Trophoblast cell (in vitro differentiated cells and primary cell): ENCODE measurements around the gene ZNF574.

ENCODE experiments used
- DNase-seq, 2 donors: peaks; one replicate each; pipeline ENCODE4 v3.0.0-alpha.2; 2016
- H2AFZ ChIP-seq: 2 replicates; pipeline ENCODE4 v1.6.1; 2013; ENCODE audit warnings: low read length, moderate library complexity, mild to moderate bottlenecking; ENCODE audit not compliant: insufficient read depth, poor library complexity
- H2AK5ac ChIP-seq: 2 replicates; pipeline ENCODE4 v1.6.1; 2013; ENCODE audit warnings: mild to moderate bottlenecking, low read length
- H2BK120ac ChIP-seq: 2 replicates; pipeline ENCODE4 v1.6.1; 2013; ENCODE audit warnings: low read length, mild to moderate bottlenecking, moderate library complexity; ENCODE audit not compliant: insufficient read depth, poor library complexity
- H2BK12ac ChIP-seq: 2 replicates; pipeline ENCODE4 v1.6.1; 2013; ENCODE audit warnings: mild to moderate bottlenecking, low read length, moderate library complexity
- H2BK5ac ChIP-seq: 2 replicates; pipeline ENCODE4 v1.6.1; 2013; ENCODE audit warnings: low read length, low read depth, moderate library complexity, mild to moderate bottlenecking; ENCODE audit not compliant: poor library complexity
- H3K14ac ChIP-seq: 2 replicates; pipeline ENCODE4 v1.6.1; 2013; ENCODE audit warnings: mild to moderate bottlenecking, low read length
- H3K18ac ChIP-seq: 2 replicates; pipeline ENCODE4 v1.6.1; 2013; ENCODE audit warnings: mild to moderate bottlenecking, low read length
- H3K23ac ChIP-seq: 2 replicates; pipeline ENCODE4 v1.6.1; 2013; ENCODE audit warnings: low read length
- H3K27ac ChIP-seq: 2 replicates; pipeline ENCODE4 v1.5.1; 2013; ENCODE audit warnings: low read depth, mild to moderate bottlenecking, inconsistent platforms, low read length, moderate library complexity
- H3K27me3 ChIP-seq: 2 replicates; pipeline ENCODE4 v1.6.1; 2013; ENCODE audit warnings: inconsistent platforms, mild to moderate bottlenecking, low read length, moderate library complexity; ENCODE audit not compliant: insufficient read depth
- H3K36me3 ChIP-seq, 2 experiments: 1 replicate in 1 of 2; 2 replicates in 1 of 2; pipeline ENCODE4 v1.6.1; 2013; ENCODE audit warnings: low read length in 2 of 2, mild to moderate bottlenecking in 2 of 2, moderate library complexity in 1 of 2; ENCODE audit not compliant: insufficient read depth in 2 of 2, control insufficient read depth in 1 of 2
- H3K4ac ChIP-seq: 2 replicates; pipeline ENCODE4 v1.6.1; 2013; ENCODE audit warnings: low read depth, mild to moderate bottlenecking, low read length, moderate library complexity
- H3K4me1 ChIP-seq, 2 experiments: 1 replicate in 1 of 2; 2 replicates in 1 of 2; pipeline ENCODE4 v1.6.1; 2013; ENCODE audit warnings: low read length in 2 of 2, mild to moderate bottlenecking in 2 of 2, moderate library complexity in 1 of 2; ENCODE audit not compliant: insufficient read depth in 2 of 2, control insufficient read depth in 1 of 2
- H3K4me2 ChIP-seq: 2 replicates; pipeline ENCODE4 v1.6.1; 2013; ENCODE audit warnings: inconsistent platforms, mild to moderate bottlenecking, low read length, moderate library complexity
- H3K4me3 ChIP-seq: 2 replicates; pipeline ENCODE4 v1.5.1; 2013; ENCODE audit warnings: mild to moderate bottlenecking, low read depth, low read length, inconsistent platforms
- H3K79me1 ChIP-seq: one replicate; pipeline ENCODE4 v1.6.1; 2013; ENCODE audit warnings: low read length
- H3K79me2 ChIP-seq: 2 replicates; pipeline ENCODE4 v1.6.1; 2013; ENCODE audit warnings: low read length, mild to moderate bottlenecking; ENCODE audit not compliant: control insufficient read depth, insufficient read depth, poor library complexity
- H3K9ac ChIP-seq: 2 replicates; pipeline ENCODE4 v1.6.1; 2013; ENCODE audit warnings: mild to moderate bottlenecking, low read length
- H3K9me3 ChIP-seq: 2 replicates; pipeline ENCODE4 v1.6.1; 2013; ENCODE audit warnings: low read depth, mild to moderate bottlenecking, control low read depth, inconsistent platforms, low read length; ENCODE audit not compliant: insufficient read depth
- H4K12ac ChIP-seq: 2 replicates; pipeline ENCODE4 v1.6.1; 2013; ENCODE audit warnings: low read depth, mild to moderate bottlenecking, low read length, moderate library complexity
- H4K8ac ChIP-seq: 2 replicates; pipeline ENCODE4 v1.6.1; 2013; ENCODE audit warnings: low read depth, mild to moderate bottlenecking, low read length, moderate library complexity
- H4K91ac ChIP-seq: one replicate; pipeline ENCODE4 v1.6.1; 2013; ENCODE audit warnings: low read depth, mild to moderate bottlenecking, low read length, moderate library complexity
- WGBS: extraction: QIAGEN DNeasy Blood & Tissue Kit; methylation state at CpG from one replicate; pipeline ENCODE4 v1.1.7; 2013; ENCODE audit warnings: missing lambda C conversion rate; ENCODE audit not compliant: insufficient read length, insufficient coverage; ENCODE audit errors: extremely low coverage; 5-methylcytosine and 5-hydroxymethylcytosine counted together

The ZNF574 gene

DNA sequence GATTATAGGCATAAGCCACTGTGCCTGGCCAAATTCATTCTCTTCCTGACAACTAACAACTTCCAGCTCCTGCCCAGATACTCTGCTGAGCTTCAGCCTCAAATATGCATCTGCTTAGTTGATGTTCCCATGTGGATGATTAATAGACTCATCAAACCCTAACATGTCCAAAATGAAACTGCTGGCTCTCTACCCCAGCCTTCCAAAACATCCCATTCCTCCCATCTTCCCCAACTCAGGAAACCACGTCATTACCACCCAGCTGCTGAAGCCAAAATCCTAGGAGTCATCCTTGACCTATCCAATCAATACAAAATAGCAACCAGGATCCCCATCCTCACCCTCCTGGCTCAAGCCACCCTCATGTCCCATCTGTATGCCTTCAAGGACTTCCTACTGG lies 35.4 kb downstream of the ZNF574 start:
- Histone ChIP-seq H3K9ac (no peak overlapping the region), H3K9me3 (peaks cover under 1% of the 10 kb centered on the region), H3K4ac (no peak overlapping the region), H3K14ac (no peak overlapping the region), H3K4me2 (no peak overlapping the region), H3K36me3 (no peaks in the 10 kb centered on the region), H2BK5ac (no peak overlapping the region), H3K18ac (no peak overlapping the region), H3K27ac (no peak overlapping the region), H3K27me3 (no peaks in the 10 kb centered on the region), H2AK5ac (no peak overlapping the region), H4K91ac (no peak overlapping the region), H2BK12ac (no peak overlapping the region), H3K79me2 (no peaks in the 10 kb centered on the region), H2AFZ (no peak overlapping the region), H3K4me3 (no peak overlapping the region), H3K79me1 (peaks cover 2% of the 10 kb centered on the region), H3K23ac (no peak overlapping the region), H4K8ac (no peak overlapping the region), H4K12ac (no peak overlapping the region), H3K4me1 (peaks cover 9 to 21% of the 10 kb centered on the region in 2 experiments), H2BK120ac (no peak overlapping the region)
- DNase-seq: no peak
- WGBS: no CpG with 5 or more reads among the region's 1 CpG

DNA sequence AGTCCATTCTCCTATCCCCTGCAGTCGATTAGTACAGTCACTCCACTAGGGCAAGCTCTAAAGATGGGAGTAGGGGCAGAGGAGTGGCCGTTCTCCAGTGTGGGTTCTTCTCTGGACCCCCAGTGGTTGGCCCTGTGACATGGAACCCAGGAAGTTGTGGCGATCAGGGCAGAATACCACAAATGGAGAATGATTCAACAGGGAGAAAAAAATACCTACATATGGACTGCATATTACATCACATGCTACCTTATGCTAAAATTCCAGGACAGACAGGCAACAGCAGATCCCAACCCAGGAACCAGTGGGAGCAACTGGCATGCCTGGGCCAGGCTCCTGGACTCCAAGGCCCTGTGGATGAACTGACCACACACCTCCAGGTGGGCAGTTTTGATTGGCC lies 35.8 kb downstream of the ZNF574 start:
- Histone ChIP-seq H4K12ac (no peak overlapping the region), H3K23ac (no peak overlapping the region), H3K4me2 (no peak overlapping the region), H3K4ac (no peak overlapping the region), H2BK12ac (no peak overlapping the region), H4K91ac (no peak overlapping the region), H3K9me3 (peaks cover 2% of the 10 kb centered on the region), H3K36me3 (no peaks in the 10 kb centered on the region), H3K79me2 (no peaks in the 10 kb centered on the region), H3K18ac (no peak overlapping the region), H2AFZ (no peak overlapping the region), H2BK5ac (no peak overlapping the region), H3K27me3 (no peaks in the 10 kb centered on the region), H3K79me1 (peaks cover 2% of the 10 kb centered on the region), H3K14ac (no peak overlapping the region), H4K8ac (no peak overlapping the region), H3K27ac (no peak overlapping the region), H3K4me1 (peaks cover 9 to 21% of the 10 kb centered on the region in 2 experiments), H2AK5ac (no peak overlapping the region), H2BK120ac (no peak overlapping the region), H3K4me3 (no peak overlapping the region), H3K9ac (no peak overlapping the region)
- no CpG with 5 or more reads among the region's 3 CpGs for WGBS
- DNase-seq: no peak

DNA sequence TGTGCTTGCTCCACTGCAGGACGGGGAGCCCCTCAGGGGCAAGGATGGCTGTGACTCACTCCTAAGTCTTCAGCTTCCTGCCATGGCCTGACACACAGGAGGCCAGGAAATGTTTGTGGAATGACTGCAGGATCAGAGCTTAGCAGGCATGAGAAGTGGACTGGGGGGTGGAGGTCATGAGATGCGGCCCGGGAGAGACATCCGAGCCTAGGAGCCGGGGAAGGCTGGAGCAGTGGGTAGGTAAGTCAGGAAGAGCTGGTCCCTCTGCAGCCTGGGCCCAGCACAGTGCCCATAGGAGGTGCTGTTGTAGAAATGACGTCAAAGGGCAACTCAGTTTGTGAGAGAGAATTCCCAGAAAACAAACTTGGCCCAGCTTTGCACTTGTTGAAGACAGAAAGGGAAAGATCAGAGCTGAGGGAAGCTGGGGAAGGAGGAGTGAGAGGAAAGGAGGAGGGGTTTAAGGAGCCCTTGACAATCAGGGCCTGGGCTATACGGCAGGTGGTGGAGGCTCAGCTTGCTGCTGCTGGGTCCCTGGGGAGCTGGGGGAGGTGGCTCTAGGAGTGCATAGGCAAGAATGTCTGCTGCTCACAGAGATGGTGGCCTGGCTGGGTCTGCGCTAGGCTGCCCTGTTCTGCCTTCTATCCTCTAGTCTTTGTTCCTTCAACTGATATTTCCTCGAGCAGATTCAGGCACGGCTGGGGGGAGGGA lies 37.8 kb downstream of the ZNF574 start:
- H2AFZ ChIP-seq: no peak overlapping the region
- no peak overlapping the region for H3K23ac ChIP-seq
- no CpG with 5 or more reads among the region's 10 CpGs for WGBS

DNA sequence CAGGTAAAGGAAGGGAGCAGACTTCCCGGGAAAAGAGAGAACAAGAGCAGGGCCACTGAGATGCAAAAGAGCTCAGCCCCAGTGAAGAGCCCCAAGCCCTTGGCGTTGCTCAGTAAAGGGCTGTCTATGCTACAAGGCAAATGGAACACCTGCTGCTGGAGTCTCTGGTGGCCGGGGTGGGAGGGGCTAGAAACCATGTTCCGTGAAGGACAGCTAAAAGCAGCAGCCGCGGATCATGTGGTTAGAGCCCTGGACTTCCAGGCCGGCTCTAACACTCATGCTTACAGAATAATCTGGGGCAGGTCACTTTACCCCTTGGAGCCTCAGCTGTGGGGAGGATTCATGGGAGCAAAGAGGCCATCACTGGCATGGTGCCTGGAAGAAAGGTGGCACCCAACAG lies 38.4 kb downstream of the ZNF574 start:
- Histone ChIP-seq H3K4ac (no peak overlapping the region), H4K91ac (peak overlapping the region; percentile 22), H3K23ac (no peak overlapping the region), H3K79me2 (no peaks in the 10 kb centered on the region), H2AFZ (no peak overlapping the region), H2AK5ac (no peak overlapping the region), H3K36me3 (no peaks in the 10 kb centered on the region), H2BK120ac (no peak overlapping the region), H3K18ac (no peak overlapping the region), H2BK5ac (no peak overlapping the region), H4K12ac (no peak overlapping the region), H3K9ac (no peak overlapping the region), H3K27ac (no peak overlapping the region), H4K8ac (no peak overlapping the region), H3K27me3 (no peaks in the 10 kb centered on the region), H3K4me3 (no peak overlapping the region), H3K9me3 (peaks cover 2% of the 10 kb centered on the region), H3K4me2 (no peak overlapping the region), H3K14ac (no peak overlapping the region), H3K4me1 (peaks cover 9 to 21% of the 10 kb centered on the region in 2 experiments), H3K79me1 (peaks cover 2% of the 10 kb centered on the region), H2BK12ac (no peak overlapping the region)
- DNase-seq: no peak
- no CpG with 5 or more reads among the region's 7 CpGs for WGBS

More for the DNA sequence above, 37.8 kb downstream of the ZNF574 start:
- DNase-seq: peak; percentile 84 to 85
- no peak overlapping the region for H4K12ac ChIP-seq
- H3K4me2 ChIP-seq: peak overlapping the region; percentile 7
- H2AK5ac ChIP-seq: no peak overlapping the region
- H3K27ac ChIP-seq: peak overlapping the region; percentile 62
- H3K36me3 ChIP-seq: no peaks in the 10 kb centered on the region
- no peak overlapping the region for H3K4me3 ChIP-seq
- no peak overlapping the region for H2BK120ac ChIP-seq
- peak overlapping the region; percentile 29 for H3K14ac ChIP-seq
- H2BK12ac ChIP-seq: peak overlapping the region; percentile 16
- peaks cover 2% of the 10 kb centered on the region for H3K79me1 ChIP-seq
- H3K4ac ChIP-seq: no peak overlapping the region
- H3K4me1 ChIP-seq: peaks cover 9 to 21% of the 10 kb centered on the region in 2 experiments
- no peak overlapping the region for H2BK5ac ChIP-seq
- H3K79me2 ChIP-seq: no peaks in the 10 kb centered on the region
- H3K9ac ChIP-seq: no peak overlapping the region
- H4K91ac ChIP-seq: peak overlapping the region; percentile 40
- no peak overlapping the region for H4K8ac ChIP-seq
- H3K18ac ChIP-seq: peak overlapping the region; percentile 9
- H3K9me3 ChIP-seq: peaks cover 2% of the 10 kb centered on the region
- no peaks in the 10 kb centered on the region for H3K27me3 ChIP-seq
